ENCODE measurements around the gene UCN2.
"Not testable (repeated sequence)": the region's sequence is repeated elsewhere in the genome, so short reads cannot be mapped to it uniquely, and the experiment has no call there.

The UCN2 gene

GRCh38 chr3:48536116-48536515 is 27.5 kb downstream of the UCN2 start:
- DNase-seq (ENCODE audit: low read depth): no peak

- no peak for DNase-seq (ENCODE audit: low read depth)
Measured at GRCh38 chr3:48535578-48535977, 28.0 kb downstream of the UCN2 start.

- DNase-seq (ENCODE audit: low read depth): no peak
Measured at GRCh38 chr3:48532977-48533337, 30.6 kb downstream of the UCN2 start.

- no peak for DNase-seq (ENCODE audit: low read depth)
Measured at GRCh38 chr3:48532271-48532976, 31.2 kb downstream of the UCN2 start.

GRCh38 chr3:48530701-48531100 is 32.9 kb downstream of the UCN2 start:
- not testable (repeated sequence) for DNase-seq (ENCODE audit: low read depth)

GRCh38 chr3:48528754-48529153 is 34.8 kb downstream of the UCN2 start:
- no peak for DNase-seq (ENCODE audit: low read depth)

GRCh38 chr3:48528048-48528447 is 35.5 kb downstream of the UCN2 start:
- no peak for DNase-seq (ENCODE audit: low read depth)

- no peak for DNase-seq (ENCODE audit: low read depth)
Measured at GRCh38 chr3:48524970-48525369, 38.6 kb downstream of the UCN2 start.

- DNase-seq (ENCODE audit: low read depth): no peak
Measured at GRCh38 chr3:48521635-48522034, 41.9 kb downstream of the UCN2 start.

- no peak for DNase-seq (ENCODE audit: low read depth)
Measured at GRCh38 chr3:48519277-48519643, 44.3 kb downstream of the UCN2 start.

GRCh38 chr3:48518638-48519276 is 44.8 kb downstream of the UCN2 start:
- no peak for DNase-seq (ENCODE audit: low read depth)

GRCh38 chr3:48518069-48518468 is 45.5 kb downstream of the UCN2 start:
- DNase-seq (ENCODE audit: low read depth): no peak

- DNase-seq (ENCODE audit: low read depth): no peak
Measured at GRCh38 chr3:48516571-48516970, 47.0 kb downstream of the UCN2 start.

- DNase-seq (ENCODE audit: low read depth): no peak
Measured at GRCh38 chr3:48514431-48515227, 49.0 kb downstream of the UCN2 start.
